HG03095 (cell line): ENCODE data around the gene IPCEF1.

Source experiments
- ATAC-seq: cut with Tn5 transposase; IDR thresholded peaks from one replicate; pipeline ENCODE4 v1.9.1; 2021; ENCODE audit warnings: moderate library complexity; ENCODE audit not compliant: unreplicated experiment

Gene IPCEF1

GRCh38 chr6:154117485-154117884 lies 239.1 kb downstream of the IPCEF1 start:
- ATAC-seq = no peak

GRCh38 chr6:154113392-154113791 lies 243.2 kb downstream of the IPCEF1 start:
- ATAC-seq = no peak

- ATAC-seq = no peak
Measured at GRCh38 chr6:154112181-154112809, 244.3 kb downstream of the IPCEF1 start.

- ATAC-seq = no peak
Measured at GRCh38 chr6:154111025-154111424, 245.6 kb downstream of the IPCEF1 start.

- ATAC-seq = no peak
Measured at GRCh38 chr6:154106251-154106650, 250.4 kb downstream of the IPCEF1 start.
